Measurements from ENCODE around the gene WFDC8. TPM values are rescaled to one million over a fixed set of nuclear protein-coding genes. Genes with fewer than 3 reads are reported as not detected.

Gene WFDC8
- total RNA-seq, 1 experiment from 2014 or later: not detected

- Mint-ChIP-seq H3K4me3 (no peak overlapping the region), H3K27me3 (ENCODE audit: low read depth) (peaks cover 2% of the 10 kb centered on the region; the same call in 1 of the 2 replicates), H3K27ac (peak overlapping the region in 1 of 3 experiments; percentile 80; a peak in 1 of 7 replicates), H3K4me1 (peaks cover 26 to 32% of the 10 kb centered on the region in 2 experiments), H3K9me3 (no peaks in the 10 kb centered on the region), H3K36me3 (ENCODE audit: insufficient read depth in 1 of 3, low read depth in 3 of 3) (no peaks in the 10 kb centered on the region)
- Histone ChIP-seq H3K27me3 (ENCODE audit: insufficient read depth, low read length) (no peaks in the 10 kb centered on the region), H3K9ac (ENCODE audit: extremely low read depth, insufficient read length, low read length) (no peak overlapping the region), H3K4me1 (ENCODE audit: insufficient read depth, low read length) (peaks cover 10% of the 10 kb centered on the region; the same call in 1 of the 2 replicates), H3K27ac (ENCODE audit: insufficient read length, low read depth, low read length) (no peak overlapping the region), H4K20me1 (ENCODE audit: control insufficient read depth, insufficient read depth, insufficient read length) (no peaks in the 10 kb centered on the region), H2AK5ac (ENCODE audit: insufficient read length, low read length) (no peak overlapping the region), H2BK120ac (ENCODE audit: low read depth, low read length, poor library complexity, severe bottlenecking) (no peak overlapping the region), H4K5ac (ENCODE audit: insufficient read length, low read depth, low read length) (no peak overlapping the region), H3K14ac (ENCODE audit: insufficient read depth, low read length) (no peak overlapping the region), H3K79me2 (ENCODE audit: insufficient read depth, low read length) (no peaks in the 10 kb centered on the region), H2AFZ (ENCODE audit: low read length) (no peak overlapping the region), H3K23me2 (ENCODE audit: insufficient read length, low read depth, low read length, poor library complexity, severe bottlenecking) (no peaks in the 10 kb centered on the region), H3K9me3 (ENCODE audit: control insufficient read depth, low read depth, low read length) (no peaks in the 10 kb centered on the region), H4K91ac (ENCODE audit: insufficient read length, low read depth, low read length) (no peak overlapping the region), H3K79me1 (ENCODE audit: insufficient read depth, low read depth, low read length, poor library complexity, severe bottlenecking) (no peaks in the 10 kb centered on the region), H2BK12ac (ENCODE audit: insufficient read length, low read depth, low read length) (no peak overlapping the region), H2BK15ac (ENCODE audit: low read depth, low read length) (no peak overlapping the region), H2BK20ac (ENCODE audit: low read depth, low read length, poor library complexity, severe bottlenecking) (no peak overlapping the region), H2BK5ac (ENCODE audit: insufficient read length, low read length) (no peak overlapping the region), H3K56ac (ENCODE audit: insufficient read length, low read depth, low read length) (no peak overlapping the region), H3T11ph (ENCODE audit: low read length) (no peak overlapping the region), H3K23ac (ENCODE audit: insufficient read length, low read depth, low read length) (no peak overlapping the region), H3K18ac (ENCODE audit: insufficient read length, low read depth, low read length) (no peak overlapping the region), H3K4me2 (ENCODE audit: insufficient read depth, insufficient read length, low read length) (no peak overlapping the region), H4K8ac (replicated peaks; ENCODE audit: insufficient read length, low read depth, low read length) (no peak overlapping the region), H3K4ac (ENCODE audit: low read depth, low read length) (no peak overlapping the region)
- TF ChIP-seq CTCF (conservative IDR thresholded peaks at IDR 0.05): no peak
- DNase-seq: no peak
Observed at GRCh38 chr20:45581702-45582101, 2.6 kb upstream of the WFDC8 start.

Data from H9 (cell line).